SH-SY5Y (cell line): Measurements from ENCODE around the gene SLC45A3.

ENCODE experiments used
- GATA2 ChIP-seq: IDR thresholded peaks from 2 replicates; pipeline ENCODE4 v1.6.1; 2011; ENCODE audit warnings: mild to moderate bottlenecking, low read depth, low read length
- GATA3 ChIP-seq: IDR thresholded peaks from 2 replicates; pipeline ENCODE4 v1.6.1; 2011; ENCODE audit warnings: low read depth, mild to moderate bottlenecking, low read length, moderate library complexity

SLC45A3 gene

DNA sequence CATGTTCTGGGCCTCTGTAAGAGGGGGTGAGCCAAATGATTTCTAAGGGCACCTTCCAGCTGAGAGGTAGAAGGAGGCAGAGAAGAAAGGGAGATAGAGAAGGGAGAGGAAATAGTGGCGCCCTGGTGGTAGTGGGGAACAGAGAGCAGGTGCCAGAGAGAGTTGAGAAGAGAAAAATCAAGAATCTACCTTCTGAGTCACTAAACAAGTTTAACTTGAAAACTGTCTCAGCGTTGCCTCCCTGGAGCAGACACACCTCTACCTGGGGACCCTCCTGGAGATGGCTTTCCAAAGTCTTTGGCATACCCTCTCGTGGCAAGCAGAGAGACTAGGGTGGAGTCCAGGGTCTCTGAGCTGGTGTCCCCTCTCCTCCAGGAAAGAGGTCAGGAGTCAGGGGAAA, 1.1 kb upstream of the SLC45A3 start:
- TF ChIP-seq GATA3 (no peak), GATA2 (no peak)

DNA sequence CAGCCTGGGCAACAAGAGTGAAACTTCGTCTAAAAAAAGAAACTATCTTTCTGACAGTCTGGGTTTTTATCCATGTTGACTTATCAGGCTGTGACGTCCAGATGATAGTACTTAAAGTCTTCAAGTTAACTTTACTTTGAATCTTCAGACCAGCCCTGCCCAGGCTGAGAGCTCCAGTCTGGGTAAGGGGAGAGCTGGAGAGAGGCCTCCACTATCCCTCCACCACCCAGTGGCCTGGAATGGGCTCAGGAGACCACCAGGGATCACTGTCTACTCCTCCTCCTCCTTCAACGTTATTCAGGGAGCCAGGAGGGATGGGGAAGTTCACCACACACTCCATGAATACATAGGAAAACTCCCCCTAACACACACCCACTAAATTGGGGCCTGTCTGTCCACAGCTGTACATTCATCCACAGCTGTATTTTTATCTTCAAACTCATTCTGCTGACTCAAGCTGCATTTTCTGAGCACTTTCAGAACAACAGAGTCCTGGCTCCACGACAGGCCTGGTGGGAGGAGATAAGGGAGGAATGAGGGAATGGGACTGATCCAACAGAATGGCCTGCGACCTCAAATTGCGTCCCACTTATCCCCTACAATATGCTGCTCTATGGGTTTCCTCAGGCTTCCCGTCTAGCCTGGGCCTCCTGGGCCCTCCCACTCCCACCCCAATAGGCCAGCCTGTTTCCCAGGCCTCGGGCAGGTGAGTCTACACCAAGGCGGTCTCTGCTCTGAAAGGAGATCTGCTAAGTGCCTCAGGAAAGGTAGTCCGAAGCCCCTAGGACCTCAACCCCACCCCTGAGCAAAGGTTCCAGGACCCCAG, 1.8 kb downstream of the SLC45A3 start:
- TF ChIP-seq GATA3 (no peak), GATA2 (no peak)

DNA sequence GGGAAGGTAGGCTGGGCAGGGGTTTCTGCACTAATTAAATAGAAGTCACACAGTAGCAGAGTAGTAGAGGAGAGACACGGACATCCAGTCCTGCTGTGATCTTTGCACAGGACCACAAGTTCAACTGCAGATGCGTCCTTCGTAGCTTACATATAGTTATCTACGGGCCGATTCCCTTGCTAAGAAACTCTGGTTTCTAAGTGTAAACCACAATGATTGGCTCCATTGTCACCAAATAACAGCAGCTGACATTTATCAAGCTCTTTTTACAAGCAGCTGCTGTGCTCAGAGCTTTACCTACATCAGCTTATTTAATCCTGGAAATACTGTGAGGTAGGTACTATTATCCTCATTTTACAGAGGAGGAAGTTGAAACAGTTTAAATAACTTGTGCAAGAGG, 3.1 kb downstream of the SLC45A3 start:
- TF ChIP-seq GATA2 = no peak
- TF ChIP-seq GATA3 = no peak

DNA sequence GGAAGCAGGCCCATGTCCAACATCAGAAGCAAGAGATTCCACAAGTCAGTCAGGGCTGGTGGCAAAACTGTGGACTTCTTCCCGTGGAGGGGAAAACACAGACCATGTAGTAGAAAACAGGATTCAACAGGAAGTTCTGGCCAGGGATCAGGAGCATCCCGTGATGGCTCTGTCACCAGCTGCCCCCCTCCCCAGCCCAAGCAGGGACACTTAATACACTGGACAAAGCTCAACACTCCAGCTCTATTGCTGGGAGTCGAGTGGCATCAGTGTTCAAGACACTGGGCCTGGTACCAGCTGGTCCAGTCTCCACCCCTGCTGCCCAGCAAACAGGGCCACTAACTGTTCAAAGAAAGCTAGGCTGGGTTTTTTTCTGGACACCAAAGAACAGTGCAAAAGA, 3.7 kb downstream of the SLC45A3 start:
- TF ChIP-seq GATA3 = no peak
- TF ChIP-seq GATA2 = no peak

DNA sequence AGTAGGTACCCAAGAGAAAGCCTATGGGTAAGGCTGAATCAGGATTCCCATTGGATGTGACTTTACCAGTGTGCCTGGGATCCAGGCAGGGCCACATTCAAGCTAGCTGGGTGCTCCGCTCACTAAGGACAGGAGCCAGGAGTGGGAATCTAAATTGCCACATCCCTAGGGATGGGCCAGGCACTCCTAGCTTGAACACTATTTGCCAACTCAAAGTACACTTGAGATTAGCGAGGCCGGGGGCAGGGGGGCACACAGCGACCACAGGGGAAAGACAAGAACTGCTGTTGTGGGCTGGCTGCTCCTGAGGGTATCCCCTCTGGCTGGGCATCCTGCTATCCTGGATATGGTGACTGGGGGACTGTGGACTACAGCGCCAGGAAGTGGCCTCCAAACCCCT, 4.3 kb downstream of the SLC45A3 start:
- no peak for TF ChIP-seq GATA3
- TF ChIP-seq GATA2 = no peak

DNA sequence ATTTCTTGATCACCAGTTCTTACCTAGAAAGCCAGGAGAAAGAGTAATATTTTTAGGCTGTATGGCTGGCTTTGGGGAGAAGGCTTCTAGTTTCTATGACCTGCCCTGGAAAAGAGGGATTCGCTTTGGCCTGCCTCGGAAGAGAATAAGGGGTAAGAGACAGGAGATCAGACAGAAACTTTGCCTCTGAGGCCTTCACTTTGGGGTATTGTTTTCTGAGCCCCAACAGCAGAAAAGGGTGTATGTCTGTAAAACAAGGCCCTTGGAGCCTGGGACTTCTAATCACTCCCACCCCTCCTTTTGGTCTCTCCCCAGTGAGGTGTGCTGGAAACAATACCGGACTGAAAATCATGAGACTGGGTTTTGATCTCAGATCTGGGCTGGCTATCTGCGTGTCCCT, 5.1 kb downstream of the SLC45A3 start:
- no peak for TF ChIP-seq GATA2
- no peak for TF ChIP-seq GATA3

DNA sequence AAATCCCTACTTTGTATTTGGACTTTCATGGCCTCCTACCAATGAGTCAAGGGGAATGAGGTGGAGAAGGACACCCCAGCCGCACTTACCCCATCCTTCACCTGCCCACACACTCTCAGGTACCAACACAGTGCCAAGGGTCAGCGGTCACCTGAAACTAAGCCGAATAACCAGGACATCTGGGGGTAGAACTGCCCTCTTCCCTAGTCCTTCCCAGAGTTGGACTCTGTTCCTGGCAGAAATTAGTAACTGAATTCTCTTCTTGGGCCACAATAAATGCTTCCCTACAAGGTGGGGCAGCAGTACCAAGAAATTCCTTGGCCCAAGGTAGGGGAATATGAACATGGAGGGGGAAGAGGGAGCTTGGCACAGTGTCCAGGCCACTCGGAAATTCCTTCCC, 7.3 kb downstream of the SLC45A3 start:
- TF ChIP-seq GATA2 (no peak), GATA3 (no peak)

DNA sequence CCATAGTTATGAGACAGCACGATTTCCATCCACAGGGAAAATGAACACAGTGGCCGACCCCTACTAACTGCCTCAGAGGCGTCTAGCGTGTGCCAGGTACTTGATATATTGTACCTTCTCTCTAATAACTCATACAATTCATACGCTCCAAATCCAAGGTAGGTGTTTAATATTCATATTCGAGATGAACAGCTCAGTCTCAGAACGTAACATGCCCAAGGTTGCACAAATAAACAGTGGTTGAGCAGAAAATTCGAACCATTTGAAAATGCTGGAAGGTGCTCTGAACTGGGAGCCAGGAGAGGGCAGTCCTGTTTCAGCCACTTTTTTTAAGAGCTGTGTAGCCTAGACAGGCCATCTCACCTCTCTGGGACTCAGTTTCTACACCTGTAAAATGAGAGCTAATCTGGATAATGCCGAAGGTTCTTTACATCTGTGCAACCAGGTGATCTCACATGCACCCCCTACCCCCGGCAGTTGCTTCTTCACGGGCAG, 7.9 kb downstream of the SLC45A3 start:
- TF ChIP-seq GATA3 (no peak), GATA2 (no peak)

DNA sequence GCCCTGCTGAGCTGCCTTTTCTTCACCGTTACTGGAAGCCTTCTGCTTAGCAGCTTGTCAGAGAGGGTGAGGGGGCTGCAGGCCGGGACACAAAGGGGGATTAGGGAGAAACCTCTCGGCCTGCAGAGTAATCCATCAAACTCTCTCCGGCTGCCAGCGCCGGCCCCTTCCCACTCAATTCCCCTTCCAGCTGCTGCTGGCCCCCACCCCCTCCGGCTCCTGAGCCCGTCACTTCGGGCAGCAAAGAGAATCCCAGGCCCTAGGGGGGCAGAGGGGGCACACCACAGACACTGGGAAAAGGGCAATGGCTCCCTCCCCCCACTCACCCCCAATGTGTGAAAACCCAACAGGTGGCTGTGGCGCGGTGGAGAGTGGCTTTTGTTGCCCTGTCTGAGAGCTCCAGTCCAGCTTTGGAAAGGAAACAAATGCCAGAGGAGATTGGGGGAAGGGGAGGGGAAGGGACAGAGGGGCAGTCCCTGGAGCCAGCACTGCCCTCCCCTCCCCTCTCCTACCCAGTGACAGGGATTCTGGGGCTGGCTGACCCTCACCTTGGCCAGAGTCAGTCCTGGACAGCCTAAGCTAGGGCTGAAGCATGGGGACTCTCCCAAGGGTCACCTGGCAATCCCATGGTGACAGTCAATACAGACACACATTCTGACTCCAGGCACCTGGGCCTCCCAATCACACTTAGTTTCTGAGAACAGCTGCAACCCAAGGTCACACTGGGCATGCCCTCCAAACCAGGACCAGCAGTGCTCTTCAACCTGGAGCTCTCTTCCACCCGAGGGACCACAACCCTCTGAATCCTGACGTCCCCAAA, 9.5 kb downstream of the SLC45A3 start:
- TF ChIP-seq GATA3 (no peak), GATA2 (no peak)

DNA sequence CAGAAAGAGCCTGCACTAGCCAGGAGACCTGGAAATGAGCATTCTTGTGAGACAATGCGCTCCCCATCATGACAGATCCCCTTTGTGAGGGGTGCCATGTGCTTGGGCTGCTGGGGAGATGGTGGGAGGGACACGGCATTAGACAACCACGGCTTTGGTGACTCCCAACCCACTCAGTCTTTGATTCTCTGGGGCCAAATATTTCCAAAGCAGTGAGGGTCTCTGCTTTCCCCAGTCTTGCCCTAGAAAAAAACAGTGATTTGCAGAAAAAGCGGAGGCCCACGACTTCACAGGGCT, 10.2 kb downstream of the SLC45A3 start:
- no peak for TF ChIP-seq GATA3
- TF ChIP-seq GATA2 = no peak

DNA sequence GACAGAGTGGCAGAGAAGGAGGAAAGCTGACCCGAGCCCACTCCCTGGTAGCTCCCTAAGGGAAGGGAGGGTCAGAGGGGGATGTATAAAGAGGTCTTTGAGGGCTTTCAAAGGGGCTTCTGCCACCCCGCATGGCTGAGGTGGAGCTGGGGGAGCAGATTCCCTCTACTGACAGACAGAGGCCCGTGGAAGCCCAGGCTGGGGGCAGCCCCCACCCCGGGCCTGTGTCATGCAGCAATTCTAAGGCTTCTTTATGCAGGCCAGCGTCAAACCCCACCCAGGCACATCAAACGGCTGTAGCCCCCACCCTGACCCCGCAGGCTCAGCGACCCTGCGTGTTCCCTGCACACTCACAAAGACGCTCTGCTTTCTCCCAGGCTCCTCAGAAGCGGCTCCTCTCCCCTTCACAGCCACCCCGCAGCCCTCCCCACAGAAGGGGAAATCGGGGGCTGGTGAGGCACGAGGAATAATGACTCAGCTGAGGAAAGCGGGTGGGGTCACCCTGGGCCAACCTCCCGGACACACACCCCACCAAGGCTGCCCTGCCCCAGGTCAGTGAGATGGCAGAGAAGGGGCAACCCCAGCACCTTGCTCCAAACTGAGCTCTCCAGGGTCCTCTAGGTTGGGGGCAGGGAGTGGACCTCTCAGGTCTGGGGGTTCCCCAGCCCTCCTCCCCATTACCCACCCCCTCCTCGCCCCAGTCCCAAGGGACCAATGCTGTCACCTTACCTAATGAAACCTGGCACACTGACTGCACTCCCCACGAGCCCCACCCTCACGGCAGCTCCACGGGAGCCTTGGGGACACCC, 10.8 kb downstream of the SLC45A3 start:
- no peak for TF ChIP-seq GATA2
- no peak for TF ChIP-seq GATA3

DNA sequence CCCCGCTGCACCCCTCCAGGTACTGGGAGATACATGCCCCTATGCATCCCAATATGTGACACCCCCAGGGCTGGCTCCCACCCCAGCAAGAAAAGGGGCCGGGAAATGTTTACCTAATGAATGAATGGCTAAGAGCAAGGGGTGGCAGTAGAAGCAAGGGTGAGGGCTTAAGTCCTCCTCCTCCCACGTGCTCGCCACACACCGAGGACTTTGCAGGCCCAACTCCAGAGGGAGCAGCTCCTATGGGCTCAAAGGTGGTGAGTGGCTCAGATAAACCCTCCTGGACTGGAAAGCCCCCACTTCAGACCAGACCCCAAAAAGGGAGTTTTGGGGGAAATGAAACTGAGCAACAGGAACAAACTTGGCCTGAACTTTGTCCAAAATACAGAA, 11.4 kb downstream of the SLC45A3 start:
- TF ChIP-seq GATA2 = no peak
- no peak for TF ChIP-seq GATA3

DNA sequence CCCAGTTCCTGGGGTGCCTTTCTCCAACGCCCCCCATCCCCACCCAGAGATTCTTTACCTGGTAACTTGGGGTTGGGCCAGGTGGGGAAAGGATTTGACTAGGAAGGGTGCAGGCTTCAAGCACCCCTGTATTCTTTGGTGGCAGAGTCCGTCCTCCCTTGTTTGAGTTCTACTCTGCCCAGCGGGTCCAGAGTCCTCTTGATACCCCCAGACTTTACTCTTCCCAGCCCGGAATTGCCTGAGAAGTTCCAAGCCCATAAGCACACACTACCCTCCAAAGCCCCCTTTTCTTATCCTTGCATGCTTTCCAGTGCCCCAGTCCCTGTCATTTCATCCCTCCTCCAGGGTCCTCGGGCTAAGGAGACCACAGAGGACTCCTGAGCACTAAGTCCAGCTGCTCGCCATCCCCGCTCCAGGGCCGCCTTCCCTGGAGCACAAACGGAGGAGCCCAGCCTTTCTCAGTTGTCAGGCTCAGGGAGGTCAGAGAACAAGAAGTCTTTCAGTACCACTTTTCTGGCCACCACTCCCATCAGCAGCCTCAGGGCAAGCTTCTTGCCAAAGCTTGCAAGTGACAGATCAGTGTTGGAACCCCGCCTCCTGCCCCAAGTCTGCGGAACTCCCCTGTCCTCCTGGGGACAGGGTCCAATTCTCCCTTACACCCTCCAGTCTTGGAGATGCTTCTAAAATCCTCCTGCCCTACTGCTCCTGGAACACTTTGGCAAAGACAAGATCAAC, 12.2 kb downstream of the SLC45A3 start:
- no peak for TF ChIP-seq GATA2
- TF ChIP-seq GATA3 = no peak
